ENCODE data around the gene NCOA3. TPM values are rescaled to one million over a fixed set of nuclear protein-coding genes. Genes with fewer than 3 reads are reported as not detected.

NCOA3 gene
- total and polyA plus RNA-seq, 7 donors = 4.8 to 51.0 (median 22.8) TPM

GRCh38 chr20:47655635-47656034 is 153.9 kb downstream of the NCOA3 start:
- no peak overlapping the region for H3K4me3 ChIP-seq
- no peak overlapping the region for H3K27ac ChIP-seq
- H3K4me1 ChIP-seq = no peaks in the 10 kb centered on the region
- no peaks in the 10 kb centered on the region for H3K27me3 ChIP-seq
- TF ChIP-seq EP300 (IDR thresholded peaks at IDR 0.05) (no peak), POLR2AphosphoS5 (IDR thresholded peaks at IDR 0.05) (no peak), POLR2A (IDR thresholded peaks at IDR 0.05) (no peak)
- intact Hi-C loops (cut with DNase I) = no loop called here
- no peaks in the 10 kb centered on the region for H3K9me3 ChIP-seq
- H3K36me3 ChIP-seq = peaks cover 9 to 98% (median 31%) of the 10 kb centered on the region in 4 donors
- no peak for DNase-seq

- no peaks in the 10 kb centered on the region for H3K27me3 ChIP-seq
- no peaks in the 10 kb centered on the region for H3K4me1 ChIP-seq
- no peak overlapping the region for H3K4me3 ChIP-seq
- 72 to 73% methylated on average over 2 of the region's 2 CpGs for WGBS, 2 donors
- H3K36me3 ChIP-seq = peaks cover 9 to 98% (median 30%) of the 10 kb centered on the region in 4 donors
- TF ChIP-seq POLR2A (IDR thresholded peaks at IDR 0.05) = no peak
- no peak for TF ChIP-seq EP300 (IDR thresholded peaks at IDR 0.05)
- TF ChIP-seq POLR2AphosphoS5 (IDR thresholded peaks at IDR 0.05) = no peak
- no peak for TF ChIP-seq CTCF (IDR thresholded peaks at IDR 0.05)
- no peak overlapping the region for H3K27ac ChIP-seq
- intact Hi-C loops (cut with DNase I) = no loop called here
- no peak for DNase-seq
- no peaks in the 10 kb centered on the region for H3K9me3 ChIP-seq
These were observed 154.6 kb downstream of the NCOA3 start for GRCh38 chr20:47656318-47656717.

GRCh38 chr20:47659904-47660601 is 158.4 kb downstream of the NCOA3 start:
- intact Hi-C loops (cut with DNase I) = loop anchor here (5.0 kb wide), 2 partner anchors 67 to 127 kb away; partner anchors contain the start of gene SULF2
- no peaks in the 10 kb centered on the region for H3K9me3 ChIP-seq
- no peak overlapping the region for H3K27ac ChIP-seq
- TF ChIP-seq CTCF (IDR thresholded peaks at IDR 0.05) (no peak), POLR2AphosphoS5 (IDR thresholded peaks at IDR 0.05) (no peak)
- DNase-seq = no peak
- H3K36me3 ChIP-seq = peaks cover 0 to 81% (median 14%) of the 10 kb centered on the region in 4 donors
- H3K4me1 ChIP-seq = peaks cover 0 to 9% (median 5%) of the 10 kb centered on the region in 4 donors
- 82 to 85% methylated on average over 7 of the region's 7 CpGs for WGBS, 2 donors
- no peaks in the 10 kb centered on the region for H3K27me3 ChIP-seq
- no peak overlapping the region for H3K4me3 ChIP-seq

GRCh38 chr20:47660602-47660905 is 158.9 kb downstream of the NCOA3 start:
- Histone ChIP-seq H3K9me3 (no peaks in the 10 kb centered on the region), H3K27ac (no peak overlapping the region), H3K36me3 (peaks cover 0 to 81% (median 12%) of the 10 kb centered on the region in 4 donors), H3K4me1 (peaks cover 0 to 9% (median 5%) of the 10 kb centered on the region in 4 donors), H3K27me3 (no peaks in the 10 kb centered on the region), H3K4me3 (no peak overlapping the region)
- TF ChIP-seq EP300 (IDR thresholded peaks at IDR 0.05) (no peak), CTCF (IDR thresholded peaks at IDR 0.05) (no peak), POLR2A (IDR thresholded peaks at IDR 0.05) (no peak), POLR2AphosphoS5 (IDR thresholded peaks at IDR 0.05) (no peak)
- DNase-seq = no peak
- WGBS, 2 donors = 94 to 96% methylated on average over 2 of the region's 2 CpGs
- intact Hi-C loops (cut with DNase I) = loop anchor here (5.0 kb wide), 2 partner anchors 67 to 127 kb away; partner anchors contain the start of gene SULF2

GRCh38 chr20:47660983-47661700 is 159.5 kb downstream of the NCOA3 start:
- WGBS, 2 donors = 89 to 90% methylated on average over 12 of the region's 12 CpGs
- DNase-seq = no peak
- H3K4me1 ChIP-seq = peaks cover 0 to 9% (median 5%) of the 10 kb centered on the region in 4 donors
- no peaks in the 10 kb centered on the region for H3K27me3 ChIP-seq
- no peaks in the 10 kb centered on the region for H3K9me3 ChIP-seq
- peak in 1 of 4 experiments; percentile 8 for TF ChIP-seq CTCF (IDR thresholded peaks at IDR 0.05)
- no peak for TF ChIP-seq EP300 (IDR thresholded peaks at IDR 0.05)
- no peak for TF ChIP-seq POLR2A (IDR thresholded peaks at IDR 0.05)
- TF ChIP-seq POLR2AphosphoS5 (IDR thresholded peaks at IDR 0.05) = no peak
- H3K4me3 ChIP-seq = no peak overlapping the region
- intact Hi-C loops (cut with DNase I) = loop anchor here (5.0 kb wide), 2 partner anchors 66 to 126 kb away; partner anchors contain the start of gene SULF2
- no peak overlapping the region for H3K27ac ChIP-seq
- peaks cover 0 to 83% (median 12%) of the 10 kb centered on the region in 4 donors for H3K36me3 ChIP-seq
